KBM-7 (cell line): ENCODE measurements around the gene OTOP1.
A peak's percentile ranks its signal among the peaks of the same experiment; 100 is the strongest.
"Not testable (repeated sequence)": the region's sequence is repeated elsewhere in the genome, so short reads cannot be mapped to it uniquely, and the experiment has no call there.

Experiments
- DNase-seq: peaks from one replicate; pipeline ENCODE4 v3.0.0-alpha.2; 2015
- in situ Hi-C: fragments of 300-500 bp; cut with MboI; formaldehyde crosslinking; loops from 2 replicates; pipeline ENCODE4 v1.14.3; 2020; ENCODE audit warnings: low sequenced_read_pairs, low pct_unique_long_range_greater_than_20kb, mixed read lengths

Gene OTOP1

DNA sequence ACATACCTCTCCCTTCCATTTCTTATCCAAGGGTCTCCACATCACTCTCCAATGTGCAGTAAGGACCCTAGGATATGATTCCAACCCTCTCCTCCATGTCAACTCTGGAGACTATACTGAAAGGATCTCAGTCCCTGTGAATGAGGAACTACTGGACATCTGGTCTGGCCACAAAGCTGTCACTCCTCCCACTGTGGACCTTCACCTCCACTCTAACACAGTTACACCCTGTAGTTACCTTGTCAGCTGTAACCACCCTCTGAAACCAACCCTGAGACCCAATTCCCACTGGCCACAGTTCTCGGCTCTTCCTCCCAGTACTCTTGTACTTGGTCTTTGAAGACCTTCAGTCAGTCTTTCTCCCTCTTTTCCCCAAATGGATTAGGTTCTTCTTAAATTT is 18.4 kb upstream of the OTOP1 start:
- DNase-seq = no peak
- in situ Hi-C loops = no loop called here

GRCh38 chr4:4239551-4239950 is 12.8 kb upstream of the OTOP1 start:
- DNase-seq, in situ Hi-C loops: not testable (repeated sequence)

DNA sequence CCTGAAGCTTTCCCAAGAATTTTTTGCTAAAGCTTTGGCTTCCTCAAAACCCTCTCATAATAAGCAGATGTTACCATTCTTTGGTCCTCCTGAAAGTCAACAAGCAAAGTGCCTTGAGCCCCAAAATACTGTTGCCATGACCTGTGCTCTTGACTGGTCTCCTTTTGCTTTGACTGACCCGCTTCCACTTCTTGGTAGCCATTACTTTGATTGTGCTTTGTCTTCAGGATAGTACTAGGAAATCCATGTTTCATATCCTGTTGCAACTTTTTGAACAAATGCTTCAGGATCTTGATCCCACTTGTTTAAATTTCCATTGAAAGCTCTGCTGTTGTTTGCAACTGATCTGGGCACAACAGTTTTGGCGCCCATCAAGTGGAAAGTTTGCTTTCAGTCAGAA is 6.9 kb upstream of the OTOP1 start:
- in situ Hi-C loops = no loop called here

DNA sequence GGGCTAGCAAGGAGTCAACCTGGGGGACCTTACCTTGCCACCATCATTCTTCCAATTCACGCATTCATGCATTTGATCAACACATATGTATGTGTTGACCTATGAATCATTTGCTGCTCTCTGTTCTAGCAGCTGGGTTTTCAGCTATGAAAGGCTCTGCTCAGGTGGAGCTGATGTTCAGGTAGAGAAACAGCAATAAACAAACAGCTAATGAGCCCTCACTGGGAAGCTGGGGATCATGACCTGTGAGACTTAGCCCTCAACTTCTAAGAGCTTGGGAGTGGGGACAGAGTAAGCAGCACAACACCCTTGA is 1.6 kb upstream of the OTOP1 start:
- DNase-seq = no peak
- in situ Hi-C loops = no loop called here

More for the DNA sequence above, 6.9 kb upstream of the OTOP1 start:
- no peak for DNase-seq

DNA sequence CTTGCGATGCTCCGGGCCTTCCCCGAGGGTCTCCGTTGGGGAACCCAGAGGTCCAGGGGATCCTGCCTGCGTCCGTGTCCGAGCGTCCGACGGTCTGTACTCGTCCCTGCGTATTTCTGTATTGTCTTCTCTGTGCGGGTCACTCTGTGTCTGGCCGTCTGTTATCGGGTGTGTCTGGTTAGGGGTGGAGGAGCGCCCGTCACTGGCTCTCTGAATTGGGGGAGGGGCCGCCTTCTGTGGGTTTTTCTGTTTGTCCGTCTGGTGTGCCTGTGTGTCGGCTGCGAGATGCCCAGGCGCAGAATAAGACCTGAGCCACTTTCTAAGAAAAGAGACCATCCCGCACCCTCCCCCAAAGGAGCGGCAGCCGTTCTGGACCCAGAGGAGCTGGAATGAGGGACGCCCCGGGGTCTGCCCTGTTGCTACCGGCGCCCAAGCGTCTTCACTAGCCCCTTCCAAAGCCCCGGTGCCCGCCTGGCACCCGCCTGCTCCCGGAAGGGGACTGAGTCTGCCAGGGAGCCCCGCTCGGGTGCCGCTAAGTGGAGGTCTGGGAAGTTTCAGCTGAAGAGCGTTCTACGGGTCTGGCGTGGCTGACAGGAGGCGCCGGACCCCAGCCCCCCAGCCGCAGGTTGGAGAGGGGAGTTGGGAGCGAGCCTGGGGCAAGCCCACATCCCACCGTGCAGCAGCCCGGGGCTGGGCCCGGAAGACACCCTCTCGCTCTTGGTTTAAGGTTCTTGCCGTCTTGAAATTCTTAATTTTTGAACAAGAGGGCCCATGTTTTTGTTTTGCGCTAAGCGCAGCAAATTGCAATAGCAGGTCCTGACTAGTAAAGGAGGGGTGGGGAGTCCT is 1.0 kb upstream of the OTOP1 start:
- DNase-seq = no peak
- in situ Hi-C loops = no loop called here

DNA sequence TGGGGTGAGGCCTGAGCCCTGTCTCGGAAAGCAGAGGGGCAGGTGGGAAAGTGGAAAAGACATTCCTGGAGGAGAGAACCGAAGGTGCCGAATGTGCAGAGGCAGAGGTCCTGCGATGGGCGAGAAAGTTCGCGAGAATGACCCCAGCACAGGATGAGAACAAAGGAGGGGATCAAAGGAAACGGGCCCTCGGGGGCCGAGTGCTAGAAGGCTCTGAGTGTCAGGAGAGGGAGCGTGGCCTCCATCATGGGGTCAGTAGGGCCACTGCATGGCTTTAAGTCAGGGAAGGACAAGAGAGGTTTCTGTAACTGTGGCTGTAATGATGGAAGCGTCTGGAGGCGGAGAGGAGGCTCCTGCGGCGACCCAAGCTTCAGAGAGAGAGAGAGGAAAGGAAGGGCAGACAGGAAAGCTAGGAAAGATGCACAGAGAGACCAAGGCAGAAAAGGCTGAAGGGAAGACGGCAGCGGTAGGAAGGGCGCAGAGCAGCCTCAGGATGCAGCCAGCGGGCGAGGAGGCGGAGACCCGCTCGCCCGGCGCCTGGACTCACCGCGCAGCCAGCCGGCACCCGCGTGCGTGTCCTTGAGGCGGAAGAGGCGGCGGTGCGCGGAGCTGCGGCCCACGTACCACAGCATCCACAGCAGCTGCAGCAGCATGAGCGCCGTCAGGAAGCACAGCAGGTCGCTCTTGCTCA is 669 bp downstream of the OTOP1 start:
- DNase-seq = no peak
- in situ Hi-C loops = no loop called here

DNA sequence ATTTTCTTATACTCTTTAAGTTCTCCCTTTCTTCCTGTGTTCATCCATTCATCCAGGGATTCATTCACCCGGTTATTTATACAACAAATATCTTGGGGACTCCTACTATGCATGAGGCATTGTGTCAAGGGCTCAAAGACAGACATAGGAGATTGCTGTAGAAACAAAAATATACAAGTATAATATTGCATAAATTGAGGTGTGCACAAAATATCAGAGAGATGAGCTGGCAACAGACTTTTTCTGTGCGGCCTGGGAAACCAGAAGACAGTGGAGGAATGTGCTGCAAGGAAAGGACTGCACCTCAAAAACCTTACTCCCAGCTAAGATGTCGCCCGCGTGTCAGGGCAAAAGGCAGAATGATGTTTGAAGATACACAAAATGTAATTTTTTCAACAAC is 9.6 kb downstream of the OTOP1 start:
- no peak for DNase-seq
- in situ Hi-C loops = no loop called here

GRCh38 chr4:4216648-4217047 is 10.1 kb downstream of the OTOP1 start:
- no peak for DNase-seq
- in situ Hi-C loops = no loop called here

DNA sequence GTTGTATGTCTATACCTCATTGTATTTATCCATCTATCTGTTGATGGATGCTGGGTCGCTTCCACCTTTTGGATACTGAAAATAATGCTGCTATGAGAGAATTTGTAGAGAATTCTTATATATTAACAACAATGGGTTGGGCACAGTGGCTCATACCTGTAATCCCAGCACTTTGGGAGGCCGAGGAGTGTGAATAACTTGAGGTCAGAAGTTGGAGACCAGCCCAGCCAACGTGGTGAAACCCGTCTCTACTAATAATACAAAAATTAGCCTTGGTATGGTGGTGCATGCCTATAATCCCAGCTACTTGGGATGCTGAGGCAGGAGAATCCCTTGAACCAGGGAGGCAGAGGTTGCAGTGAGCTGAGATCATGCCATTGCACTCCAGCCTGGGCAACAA is 13.1 kb downstream of the OTOP1 start:
- in situ Hi-C loops = not testable (repeated sequence)

DNA sequence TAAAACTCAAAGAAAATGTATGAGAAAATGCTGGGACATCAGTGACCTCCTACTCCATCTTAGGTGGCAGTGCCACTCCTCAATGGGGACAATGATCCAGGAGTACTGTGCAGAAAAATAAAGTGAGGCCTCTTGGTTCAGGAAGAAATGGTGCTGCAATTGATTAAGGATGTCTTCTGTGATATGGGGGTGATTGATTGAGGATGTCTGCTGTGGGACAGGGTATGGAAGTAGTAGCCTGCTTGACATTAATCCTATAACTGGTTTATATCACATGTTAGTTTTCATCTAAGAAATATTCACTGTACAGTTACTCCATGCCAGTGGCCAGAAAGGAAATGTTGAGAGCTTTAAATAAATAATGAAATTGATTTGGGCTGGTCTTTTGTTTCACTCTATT is 20.5 kb downstream of the OTOP1 start:
- in situ Hi-C loops = no loop called here
- no peak for DNase-seq

More for the DNA sequence above, 13.1 kb downstream of the OTOP1 start:
- DNase-seq = not testable (repeated sequence)

DNA sequence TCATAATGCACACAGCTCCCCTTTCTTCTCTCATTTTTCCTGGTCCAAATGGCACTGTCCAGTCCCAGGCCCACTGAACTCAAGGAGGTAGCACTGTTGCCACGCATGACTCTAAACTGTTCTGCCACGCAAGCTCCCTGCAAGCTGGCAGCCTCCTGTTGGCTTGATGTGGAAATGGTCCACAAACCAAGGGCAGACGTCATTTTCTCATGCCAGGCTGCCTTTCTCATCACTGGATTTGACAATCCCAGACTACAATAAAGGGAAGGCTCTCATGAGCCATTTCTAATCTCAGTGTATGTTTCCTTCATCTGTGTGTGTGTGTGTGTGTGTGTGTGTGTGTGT is 22.4 kb downstream of the OTOP1 start:
- DNase-seq = no peak
- in situ Hi-C loops = no loop called here

DNA sequence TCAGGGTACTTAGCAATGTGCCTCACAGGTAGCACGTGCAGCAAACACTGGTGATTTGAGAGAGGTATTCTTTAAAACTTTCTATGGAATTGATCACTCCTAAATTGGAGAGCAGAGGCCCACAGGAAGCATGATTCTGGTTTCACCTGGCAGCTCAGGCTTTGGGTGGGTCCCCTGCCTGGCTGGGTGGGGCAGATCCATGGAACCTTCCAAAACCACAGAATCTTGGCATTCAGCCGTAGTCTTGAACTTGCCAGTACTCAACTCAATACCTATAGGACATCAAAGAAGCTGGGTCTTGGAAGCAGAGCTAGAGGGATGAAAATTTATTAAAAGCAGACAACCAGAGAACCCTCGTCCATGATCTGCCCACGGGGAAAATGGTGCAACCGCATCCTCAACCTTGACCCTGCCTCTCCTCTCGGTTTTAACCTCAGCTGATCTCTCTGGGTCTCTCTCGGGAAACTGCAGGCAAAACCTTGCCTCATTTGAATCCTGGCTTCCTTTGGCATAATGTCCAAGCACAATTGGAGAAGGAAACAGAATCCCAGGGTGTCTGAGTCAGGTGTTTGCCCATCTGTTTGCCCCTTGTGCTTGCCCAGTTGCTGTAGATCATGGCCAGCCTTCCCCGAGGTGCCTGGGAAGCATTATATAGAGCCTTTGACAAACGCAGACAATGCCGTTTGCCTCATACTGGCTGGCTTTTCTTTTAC is 22.9 kb downstream of the OTOP1 start:
- in situ Hi-C loops = no loop called here
- DNase-seq = no peak

- DNase-seq = no peak
- in situ Hi-C loops = no loop called here
These were observed 24.2 kb downstream of the OTOP1 start for GRCh38 chr4:4202510-4202909.

- DNase-seq = no peak
- in situ Hi-C loops = no loop called here
These were observed 26.1 kb downstream of the OTOP1 start for GRCh38 chr4:4200624-4201023.

DNA sequence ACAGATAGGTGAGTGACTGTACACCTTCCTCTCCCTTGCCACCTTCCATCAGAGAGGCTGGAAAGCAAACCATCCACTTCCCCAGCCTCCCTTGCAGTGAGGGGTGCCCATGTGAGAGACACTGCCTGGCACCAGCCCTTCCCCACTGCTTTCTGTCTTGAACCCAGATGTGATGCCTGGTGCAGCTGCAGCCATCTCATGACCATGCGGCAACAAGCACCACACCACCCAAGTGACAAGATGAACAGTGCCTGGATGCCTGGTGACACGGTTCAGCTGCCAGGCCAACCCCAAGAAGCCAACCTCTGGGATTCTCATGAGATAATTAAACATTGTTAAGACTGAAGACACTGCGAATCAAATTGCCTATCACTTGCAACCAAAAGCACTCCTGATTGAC is 31.4 kb downstream of the OTOP1 start:
- no peak for DNase-seq
- in situ Hi-C loops = no loop called here

DNA sequence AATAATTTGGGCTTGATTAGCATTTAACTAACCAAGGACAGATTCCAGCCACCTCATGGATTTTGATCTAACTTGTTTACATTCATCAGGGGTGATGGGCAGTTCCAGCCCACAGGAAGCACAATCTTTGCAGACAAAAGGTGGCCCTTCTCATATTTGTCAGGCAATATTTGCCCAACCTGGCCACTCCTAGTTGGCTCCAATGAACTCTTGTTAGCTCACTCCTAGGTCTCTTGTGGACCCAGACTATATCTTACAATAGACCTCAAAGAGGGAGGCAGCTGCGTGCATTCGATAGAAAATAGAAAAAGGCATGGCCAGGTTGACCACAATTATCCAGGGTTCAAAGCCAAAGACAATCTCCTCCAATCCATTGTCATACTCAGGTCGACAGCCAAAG is 38.2 kb downstream of the OTOP1 start:
- in situ Hi-C loops, DNase-seq: not testable (repeated sequence)

GRCh38 chr4:4185528-4185927 is 41.2 kb downstream of the OTOP1 start:
- in situ Hi-C loops = no loop called here
- no peak for DNase-seq

- peak; percentile 34 for DNase-seq
- in situ Hi-C loops = no loop called here
These were observed 43.7 kb downstream of the OTOP1 start for GRCh38 chr4:4182835-4183568.

GRCh38 chr4:4170596-4171150 is 56.1 kb downstream of the OTOP1 start:
- no peak for DNase-seq

More at GRCh38 chr4:4170596-4171150, 56.1 kb downstream of the OTOP1 start:
- in situ Hi-C loops = no loop called here
